Panc1 (cell line): ENCODE results near the gene VAV3. TPM values are rescaled to one million over a fixed set of nuclear protein-coding genes. Genes with fewer than 3 reads are reported as not detected.

ENCODE experiments used
- ATAC-seq: fragments of 200-7000 bp; cut with Tn5 transposase; 2 replicates; pipeline ENCODE4 v1.9.1; 2020; ENCODE audit warnings: mild to moderate bottlenecking, moderate library complexity
- BruUV-seq: library from RNA; stranded (reverse); fragments of 400-500 nt; replicated peaks from 2 replicates; lab custom pipeline; 2021; lab: Mats Ljungman, UMichigan
- CTCF ChIA-PET: fragments of 300-600 bp; sonication (Branson Sonifier 250); formaldehyde crosslinking; loops from one replicate; lab custom pipeline; 2022; ENCODE audit warnings: antibody characterized with exemption; lab: Charles Lee
- POLR2A ChIA-PET: fragments of 300-600 bp; sonication (Branson Sonifier 250); formaldehyde crosslinking; loops from one replicate; lab custom pipeline; 2022; ENCODE audit warnings: antibody characterized with exemption; lab: Charles Lee
- DNase-seq: peaks from one replicate; pipeline ENCODE4 v3.0.0-alpha.2; 2010; ENCODE audit warnings: low read depth, low spot score
- H3K27ac ChIP-seq: 2 replicates; pipeline ENCODE4 v1.5.1; 2011; ENCODE audit warnings: mild to moderate bottlenecking, low read length, inconsistent platforms
- H3K27me3 ChIP-seq: fragments of 200-500 bp; sonication (Bioruptor generic); 2 replicates; pipeline ENCODE4 v1.6.0; 2014; ENCODE audit warnings: low read length, inconsistent platforms; ENCODE audit not compliant: control insufficient read depth, insufficient read depth
- H3K36me3 ChIP-seq: fragments of 200-500 bp; sonication (Bioruptor generic); 2 replicates; pipeline ENCODE4 v1.5.1; 2014; ENCODE audit warnings: inconsistent platforms, mild to moderate bottlenecking, low read length, moderate library complexity; ENCODE audit not compliant: control insufficient read depth, insufficient read depth
- H3K4me1 ChIP-seq: 2 replicates; pipeline ENCODE4 v1.5.1; 2011; ENCODE audit warnings: inconsistent platforms, mild to moderate bottlenecking, low read length, moderate library complexity; ENCODE audit not compliant: control insufficient read depth, insufficient read depth
- H3K4me3 ChIP-seq, 2 experiments: 2 replicates each; pipeline ENCODE4 v1.5.1; 2011 to 2012; ENCODE audit warnings: low read depth in 2 of 2, low read length in 2 of 2, mild to moderate bottlenecking in 2 of 2, inconsistent platforms in 1 of 2, moderate library complexity in 1 of 2
- H3K9me3 ChIP-seq: fragments of 200-500 bp; sonication (Bioruptor generic); 2 replicates; pipeline ENCODE4 v1.5.1; 2014; ENCODE audit warnings: low read depth, mild to moderate bottlenecking, inconsistent platforms, low read length, moderate library complexity; ENCODE audit not compliant: control insufficient read depth, insufficient read depth
- POLR2AphosphoS5 ChIP-seq: IDR thresholded peaks from 2 replicates; pipeline ENCODE4 v1.6.1; 2012; ENCODE audit warnings: mild to moderate bottlenecking, low read depth, low read length, moderate library complexity
- SIN3A ChIP-seq: IDR thresholded peaks from 2 replicates; pipeline ENCODE4 v1.6.1; 2012; ENCODE audit warnings: low read depth, mild to moderate bottlenecking, low read length, moderate library complexity, borderline replicate concordance; ENCODE audit not compliant: insufficient read depth
- TCF7L2 ChIP-seq: IDR thresholded peaks from 2 replicates; pipeline ENCODE4 v1.6.1; 2011; ENCODE audit warnings: mild to moderate bottlenecking, low read depth, low read length, inconsistent platforms
- in situ Hi-C: cut with HindIII; loops from 2 replicates; pipeline ENCODE4 v1.10.0; 2016; ENCODE audit warnings: low sequenced_read_pairs, low pct_unique_long_range_greater_than_20kb
- intact Hi-C: fragments of 100-400 bp; cut with micrococcal nuclease; formaldehyde crosslinking; loops from one replicate; pipeline ENCODE4 v1.10.0; 2022; ENCODE audit not compliant: unreplicated experiment
- total RNA-seq: library from RNA; stranded (reverse); gene quantifications from one replicate; pipeline ENCODE4 v1.2.1, GENCODE V29; 2021; ENCODE audit not compliant: unreplicated experiment
- TF ChIP-seq, protein P1 (sequence below): fragments of 450-650 bp; IDR thresholded peaks from 2 replicates; pipeline ENCODE4 v1.5.1; 2017; ENCODE audit warnings: mild to moderate bottlenecking
- TF ChIP-seq, protein P2 (sequence below), 2 experiments: IDR thresholded peaks; 2 replicates each; pipeline ENCODE4 v1.6.1; 2011 to 2012; ENCODE audit warnings: low read depth in 2 of 2, control low read depth in 1 of 2, low read length in 1 of 2, mild to moderate bottlenecking in 1 of 2, moderate library complexity in 1 of 2; ENCODE audit not compliant: insufficient read depth in 1 of 2

Gene VAV3
- total RNA-seq, 1 experiment from 2014 or later, result 0.23 TPM

DNA sequence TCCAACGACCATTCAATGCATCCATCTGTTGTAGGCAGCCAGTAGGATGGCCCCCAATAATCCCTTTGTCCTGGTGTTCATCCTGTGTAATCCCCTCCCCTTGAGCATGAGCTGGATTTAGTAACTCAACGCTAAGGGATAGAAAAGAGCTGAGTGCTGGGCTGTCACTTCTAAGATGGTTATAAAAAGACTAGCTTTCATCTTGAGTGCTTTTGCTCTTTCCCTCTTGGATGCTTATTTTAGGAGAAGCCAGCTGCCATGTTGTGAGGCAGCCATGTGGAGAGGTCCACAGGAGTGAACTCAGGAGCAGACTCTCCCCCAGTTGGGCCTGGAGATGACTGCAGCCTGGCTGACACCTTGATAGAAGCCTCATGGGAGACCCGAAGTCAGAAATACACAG is 401.5 kb downstream of the VAV3 start:
- in situ Hi-C loops, result no loop called here
- Histone ChIP-seq H3K4me1 (no peaks in the 10 kb centered on the region), H3K4me3 (no peak overlapping the region), H3K27ac (no peak overlapping the region), H3K27me3 (no peaks in the 10 kb centered on the region), H3K9me3 (no peaks in the 10 kb centered on the region), H3K36me3 (no peaks in the 10 kb centered on the region)
- intact Hi-C loops, result no loop called here
- POLR2A ChIA-PET, result no interaction called here
- ATAC-seq (no peak), DNase-seq (no peak)
- CTCF ChIA-PET, result no interaction called here
- TF ChIP-seq, protein P1, sequence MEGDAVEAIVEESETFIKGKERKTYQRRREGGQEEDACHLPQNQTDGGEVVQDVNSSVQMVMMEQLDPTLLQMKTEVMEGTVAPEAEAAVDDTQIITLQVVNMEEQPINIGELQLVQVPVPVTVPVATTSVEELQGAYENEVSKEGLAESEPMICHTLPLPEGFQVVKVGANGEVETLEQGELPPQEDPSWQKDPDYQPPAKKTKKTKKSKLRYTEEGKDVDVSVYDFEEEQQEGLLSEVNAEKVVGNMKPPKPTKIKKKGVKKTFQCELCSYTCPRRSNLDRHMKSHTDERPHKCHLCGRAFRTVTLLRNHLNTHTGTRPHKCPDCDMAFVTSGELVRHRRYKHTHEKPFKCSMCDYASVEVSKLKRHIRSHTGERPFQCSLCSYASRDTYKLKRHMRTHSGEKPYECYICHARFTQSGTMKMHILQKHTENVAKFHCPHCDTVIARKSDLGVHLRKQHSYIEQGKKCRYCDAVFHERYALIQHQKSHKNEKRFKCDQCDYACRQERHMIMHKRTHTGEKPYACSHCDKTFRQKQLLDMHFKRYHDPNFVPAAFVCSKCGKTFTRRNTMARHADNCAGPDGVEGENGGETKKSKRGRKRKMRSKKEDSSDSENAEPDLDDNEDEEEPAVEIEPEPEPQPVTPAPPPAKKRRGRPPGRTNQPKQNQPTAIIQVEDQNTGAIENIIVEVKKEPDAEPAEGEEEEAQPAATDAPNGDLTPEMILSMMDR, result no peak
- TF ChIP-seq SIN3A (no peak), TCF7L2 (no peak), POLR2AphosphoS5 (no peak)
- TF ChIP-seq, protein P2, sequence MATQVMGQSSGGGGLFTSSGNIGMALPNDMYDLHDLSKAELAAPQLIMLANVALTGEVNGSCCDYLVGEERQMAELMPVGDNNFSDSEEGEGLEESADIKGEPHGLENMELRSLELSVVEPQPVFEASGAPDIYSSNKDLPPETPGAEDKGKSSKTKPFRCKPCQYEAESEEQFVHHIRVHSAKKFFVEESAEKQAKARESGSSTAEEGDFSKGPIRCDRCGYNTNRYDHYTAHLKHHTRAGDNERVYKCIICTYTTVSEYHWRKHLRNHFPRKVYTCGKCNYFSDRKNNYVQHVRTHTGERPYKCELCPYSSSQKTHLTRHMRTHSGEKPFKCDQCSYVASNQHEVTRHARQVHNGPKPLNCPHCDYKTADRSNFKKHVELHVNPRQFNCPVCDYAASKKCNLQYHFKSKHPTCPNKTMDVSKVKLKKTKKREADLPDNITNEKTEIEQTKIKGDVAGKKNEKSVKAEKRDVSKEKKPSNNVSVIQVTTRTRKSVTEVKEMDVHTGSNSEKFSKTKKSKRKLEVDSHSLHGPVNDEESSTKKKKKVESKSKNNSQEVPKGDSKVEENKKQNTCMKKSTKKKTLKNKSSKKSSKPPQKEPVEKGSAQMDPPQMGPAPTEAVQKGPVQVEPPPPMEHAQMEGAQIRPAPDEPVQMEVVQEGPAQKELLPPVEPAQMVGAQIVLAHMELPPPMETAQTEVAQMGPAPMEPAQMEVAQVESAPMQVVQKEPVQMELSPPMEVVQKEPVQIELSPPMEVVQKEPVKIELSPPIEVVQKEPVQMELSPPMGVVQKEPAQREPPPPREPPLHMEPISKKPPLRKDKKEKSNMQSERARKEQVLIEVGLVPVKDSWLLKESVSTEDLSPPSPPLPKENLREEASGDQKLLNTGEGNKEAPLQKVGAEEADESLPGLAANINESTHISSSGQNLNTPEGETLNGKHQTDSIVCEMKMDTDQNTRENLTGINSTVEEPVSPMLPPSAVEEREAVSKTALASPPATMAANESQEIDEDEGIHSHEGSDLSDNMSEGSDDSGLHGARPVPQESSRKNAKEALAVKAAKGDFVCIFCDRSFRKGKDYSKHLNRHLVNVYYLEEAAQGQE (IDR thresholded peaks at IDR 0.05; ENCODE audit: insufficient read depth in 1 of 2, low read depth in 2 of 2, low read length in 1 of 2), result no peak
- no TSS peak for BruUV-seq

DNA sequence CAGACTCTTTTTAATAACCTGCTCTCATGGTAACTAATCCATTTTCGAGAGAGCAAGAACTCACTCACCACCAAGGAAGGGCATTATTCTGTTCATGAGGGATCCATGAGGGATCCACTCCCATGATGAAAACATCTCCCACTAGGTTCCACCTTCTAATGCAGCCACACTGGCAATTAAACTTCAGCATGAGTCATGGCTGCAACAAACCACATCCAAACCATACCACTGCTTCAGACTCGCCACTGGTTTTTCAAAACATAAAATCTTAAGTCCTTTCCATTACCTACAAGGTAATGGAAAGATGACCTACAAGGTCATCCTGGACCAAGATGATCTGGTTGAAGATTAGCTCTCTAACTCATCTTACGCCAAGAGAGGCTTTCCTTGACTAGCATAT is 405.1 kb downstream of the VAV3 start:
- Histone ChIP-seq H3K9me3 (no peaks in the 10 kb centered on the region), H3K36me3 (no peaks in the 10 kb centered on the region), H3K27me3 (no peaks in the 10 kb centered on the region), H3K4me1 (no peaks in the 10 kb centered on the region), H3K27ac (no peak overlapping the region), H3K4me3 (no peak overlapping the region)
- BruUV-seq, result no TSS peak
- no peak for ATAC-seq
- POLR2A ChIA-PET, result no interaction called here
- DNase-seq, result no peak
- TF ChIP-seq, protein P1, result no peak
- no peak for TF ChIP-seq SIN3A
- TF ChIP-seq, protein P2 (IDR thresholded peaks at IDR 0.05; ENCODE audit: insufficient read depth in 1 of 2, low read depth in 2 of 2, low read length in 1 of 2), result no peak
- no peak for TF ChIP-seq POLR2AphosphoS5
- TF ChIP-seq TCF7L2, result no peak
- CTCF ChIA-PET, result no interaction called here
- intact Hi-C loops (no loop called here), in situ Hi-C loops (no loop called here)
